ENCODE data around the gene ST3GAL3. TPM values are rescaled to one million over a fixed set of nuclear protein-coding genes. Genes with fewer than 3 reads are reported as not detected.

ST3GAL3 gene
- total RNA-seq, 1 experiment from 2014 or later = 8.6 TPM

DNA sequence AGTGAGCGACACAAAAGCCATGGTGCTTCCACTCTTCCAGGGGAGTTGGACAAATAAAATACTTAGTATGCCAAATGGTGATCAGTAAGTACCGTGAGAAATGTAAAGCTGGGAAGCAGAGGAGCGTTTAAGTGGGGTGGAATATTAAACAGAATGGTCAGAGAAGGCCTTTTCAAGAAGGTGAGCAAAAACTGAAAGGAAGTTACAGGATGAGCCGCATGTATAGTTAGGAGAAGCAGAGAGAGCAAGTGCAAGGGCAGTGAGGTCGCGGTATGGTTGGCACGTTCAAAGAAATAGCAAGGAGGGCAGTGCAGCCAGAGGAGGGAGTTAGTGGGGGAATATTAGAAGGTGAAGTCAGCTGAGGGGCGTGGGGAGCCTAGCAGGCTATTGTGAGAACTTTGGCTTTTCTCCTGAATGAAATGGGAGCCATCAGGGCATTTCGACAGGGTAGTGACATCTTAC is 266.7 kb downstream of the ST3GAL3 start:
- Mint-ChIP-seq H3K4me3 (peak overlapping the region; percentile 89), H3K27ac (peak overlapping the region; percentile 93), H3K27me3 (ENCODE audit: low read depth) (no peaks in the 10 kb centered on the region), H3K4me1 (peaks cover 46% of the 10 kb centered on the region), H3K9me3 (no peaks in the 10 kb centered on the region), H3K36me3 (peaks cover 36% of the 10 kb centered on the region)
- DNase-seq (ENCODE audit: low spot score) (no peak), ATAC-seq (peak; percentile 1)
- TF ChIP-seq TEAD1 (CRISPR knock-in tag; IDR thresholded peaks at IDR 0.05) (0 out of 2 replicates have a peak, but pooled peaks have one; percentile 6), AFF4 (CRISPR knock-in tag; IDR thresholded peaks at IDR 0.05; ENCODE audit: borderline replicate concordance) (no peak)
- ChIA-PET POLR2A (interaction anchor here (2.3 kb wide), 2 partner anchors 19 to 58 kb away, joined by 6 to 13 read pairs; partner anchors contain the start of genes CCDC24 and SLC6A9), CTCF (interaction anchor here (0.6 to 2.9 kb wide), 8 partner anchors 18 to 420 kb away, joined by 3 to 23 read pairs (median 4); partner anchors contain the start of genes ARTN and IPO13)

- ChIA-PET POLR2A (interaction anchor here (0.6 to 2.3 kb wide), 7 partner anchors 18 to 730 kb away, joined by 3 to 13 read pairs (median 4); partner anchors contain the start of genes CCDC24 and SLC6A9), CTCF (interaction anchor here (0.6 to 2.9 kb wide), 13 partner anchors 14 to 420 kb away, joined by 3 to 23 read pairs (median 3); partner anchors contain the start of genes ARTN and IPO13)
- Mint-ChIP-seq H3K4me3 (peak within 1 kb of the TSS; percentile 89), H3K27me3 (ENCODE audit: low read depth) (no peaks in the 10 kb centered on the region), H3K36me3 (peaks cover 36% of the 10 kb centered on the region), H3K27ac (peak within 1 kb of the TSS; percentile 93), H3K9me3 (no peaks in the 10 kb centered on the region), H3K4me1 (peaks cover 43% of the 10 kb centered on the region)
- DNase-seq (ENCODE audit: low spot score) (peak; percentile 96), ATAC-seq (peak; percentile 70)
- TF ChIP-seq, protein P1, sequence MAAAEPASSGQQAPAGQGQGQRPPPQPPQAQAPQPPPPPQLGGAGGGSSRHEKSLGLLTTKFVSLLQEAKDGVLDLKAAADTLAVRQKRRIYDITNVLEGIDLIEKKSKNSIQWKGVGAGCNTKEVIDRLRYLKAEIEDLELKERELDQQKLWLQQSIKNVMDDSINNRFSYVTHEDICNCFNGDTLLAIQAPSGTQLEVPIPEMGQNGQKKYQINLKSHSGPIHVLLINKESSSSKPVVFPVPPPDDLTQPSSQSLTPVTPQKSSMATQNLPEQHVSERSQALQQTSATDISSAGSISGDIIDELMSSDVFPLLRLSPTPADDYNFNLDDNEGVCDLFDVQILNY (CRISPR knock-in tag; IDR thresholded peaks at IDR 0.05) = peak; percentile 91; the same call in 1 of the 2 replicates
- TF ChIP-seq SP1 (CRISPR knock-in tag; conservative IDR thresholded peaks at IDR 0.05) (peak; percentile 85), ZNF416 (CRISPR knock-in tag; IDR thresholded peaks at IDR 0.05) (peak; percentile 64; the same call in 1 of the 2 replicates), PREB (CRISPR knock-in tag; IDR thresholded peaks at IDR 0.05; ENCODE audit: borderline replicate concordance) (no peak), NFE2L1 (CRISPR knock-in tag; IDR thresholded peaks at IDR 0.05) (peak; percentile 75; the same call in 1 of the 2 replicates), USF1 (CRISPR knock-in tag; IDR thresholded peaks at IDR 0.05) (peak; percentile 100), ESRRA (CRISPR knock-in tag; IDR thresholded peaks at IDR 0.05; ENCODE audit: borderline replicate concordance) (no peak; the same call in 1 of the 2 replicates), ZNF121 (CRISPR knock-in tag; IDR thresholded peaks at IDR 0.05) (no peak)
- TF ChIP-seq, protein P2, sequence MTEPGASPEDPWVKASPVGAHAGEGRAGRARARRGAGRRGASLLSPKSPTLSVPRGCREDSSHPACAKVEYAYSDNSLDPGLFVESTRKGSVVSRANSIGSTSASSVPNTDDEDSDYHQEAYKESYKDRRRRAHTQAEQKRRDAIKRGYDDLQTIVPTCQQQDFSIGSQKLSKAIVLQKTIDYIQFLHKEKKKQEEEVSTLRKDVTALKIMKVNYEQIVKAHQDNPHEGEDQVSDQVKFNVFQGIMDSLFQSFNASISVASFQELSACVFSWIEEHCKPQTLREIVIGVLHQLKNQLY (CRISPR knock-in tag; IDR thresholded peaks at IDR 0.05) = no peak
- TF ChIP-seq, protein P3, sequence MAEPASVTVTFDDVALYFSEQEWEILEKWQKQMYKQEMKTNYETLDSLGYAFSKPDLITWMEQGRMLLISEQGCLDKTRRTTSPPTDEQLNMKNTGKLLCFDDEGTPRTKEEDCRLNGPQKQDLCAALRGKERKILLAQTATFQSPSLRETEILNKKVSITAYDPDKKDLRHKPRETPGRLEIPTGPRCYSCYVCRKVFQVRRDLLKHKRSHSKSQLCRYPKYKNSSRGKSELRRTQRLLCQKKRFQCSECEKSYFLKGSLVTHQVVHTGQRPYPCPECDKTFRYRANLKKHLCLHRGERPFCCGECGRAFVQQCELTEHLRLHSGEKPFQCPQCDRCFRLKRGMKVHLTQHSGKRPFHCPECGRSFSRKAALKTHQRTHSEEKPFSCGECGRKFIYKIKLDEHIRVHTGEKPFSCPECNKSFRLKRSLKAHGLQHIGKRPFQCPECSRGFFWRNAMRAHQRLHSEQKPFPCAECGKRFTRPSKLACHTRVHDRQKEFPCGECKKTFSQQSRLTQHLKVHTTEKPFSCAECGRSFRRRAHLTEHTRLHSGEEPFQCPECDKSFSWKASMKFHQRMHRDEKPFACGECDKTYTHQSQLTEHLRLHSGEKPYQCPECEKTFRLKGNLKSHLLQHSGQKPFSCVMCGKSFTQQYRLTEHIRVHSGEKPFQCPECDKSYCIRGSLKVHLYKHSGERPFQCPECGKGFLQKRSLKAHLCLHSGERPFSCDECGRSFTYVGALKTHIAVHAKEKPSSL (CRISPR knock-in tag; conservative IDR thresholded peaks at IDR 0.05) = no peak
- TF ChIP-seq, protein P4, sequence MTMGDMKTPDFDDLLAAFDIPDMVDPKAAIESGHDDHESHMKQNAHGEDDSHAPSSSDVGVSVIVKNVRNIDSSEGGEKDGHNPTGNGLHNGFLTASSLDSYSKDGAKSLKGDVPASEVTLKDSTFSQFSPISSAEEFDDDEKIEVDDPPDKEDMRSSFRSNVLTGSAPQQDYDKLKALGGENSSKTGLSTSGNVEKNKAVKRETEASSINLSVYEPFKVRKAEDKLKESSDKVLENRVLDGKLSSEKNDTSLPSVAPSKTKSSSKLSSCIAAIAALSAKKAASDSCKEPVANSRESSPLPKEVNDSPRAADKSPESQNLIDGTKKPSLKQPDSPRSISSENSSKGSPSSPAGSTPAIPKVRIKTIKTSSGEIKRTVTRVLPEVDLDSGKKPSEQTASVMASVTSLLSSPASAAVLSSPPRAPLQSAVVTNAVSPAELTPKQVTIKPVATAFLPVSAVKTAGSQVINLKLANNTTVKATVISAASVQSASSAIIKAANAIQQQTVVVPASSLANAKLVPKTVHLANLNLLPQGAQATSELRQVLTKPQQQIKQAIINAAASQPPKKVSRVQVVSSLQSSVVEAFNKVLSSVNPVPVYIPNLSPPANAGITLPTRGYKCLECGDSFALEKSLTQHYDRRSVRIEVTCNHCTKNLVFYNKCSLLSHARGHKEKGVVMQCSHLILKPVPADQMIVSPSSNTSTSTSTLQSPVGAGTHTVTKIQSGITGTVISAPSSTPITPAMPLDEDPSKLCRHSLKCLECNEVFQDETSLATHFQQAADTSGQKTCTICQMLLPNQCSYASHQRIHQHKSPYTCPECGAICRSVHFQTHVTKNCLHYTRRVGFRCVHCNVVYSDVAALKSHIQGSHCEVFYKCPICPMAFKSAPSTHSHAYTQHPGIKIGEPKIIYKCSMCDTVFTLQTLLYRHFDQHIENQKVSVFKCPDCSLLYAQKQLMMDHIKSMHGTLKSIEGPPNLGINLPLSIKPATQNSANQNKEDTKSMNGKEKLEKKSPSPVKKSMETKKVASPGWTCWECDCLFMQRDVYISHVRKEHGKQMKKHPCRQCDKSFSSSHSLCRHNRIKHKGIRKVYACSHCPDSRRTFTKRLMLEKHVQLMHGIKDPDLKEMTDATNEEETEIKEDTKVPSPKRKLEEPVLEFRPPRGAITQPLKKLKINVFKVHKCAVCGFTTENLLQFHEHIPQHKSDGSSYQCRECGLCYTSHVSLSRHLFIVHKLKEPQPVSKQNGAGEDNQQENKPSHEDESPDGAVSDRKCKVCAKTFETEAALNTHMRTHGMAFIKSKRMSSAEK (CRISPR knock-in tag; IDR thresholded peaks at IDR 0.05; ENCODE audit: borderline replicate concordance) = no peak; the same call in 1 of the 2 replicates
- TF ChIP-seq, protein P5, sequence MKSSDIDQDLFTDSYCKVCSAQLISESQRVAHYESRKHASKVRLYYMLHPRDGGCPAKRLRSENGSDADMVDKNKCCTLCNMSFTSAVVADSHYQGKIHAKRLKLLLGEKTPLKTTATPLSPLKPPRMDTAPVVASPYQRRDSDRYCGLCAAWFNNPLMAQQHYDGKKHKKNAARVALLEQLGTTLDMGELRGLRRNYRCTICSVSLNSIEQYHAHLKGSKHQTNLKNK (CRISPR knock-in tag; IDR thresholded peaks at IDR 0.05) = peak; percentile 70; the same call in 1 of the 2 replicates
- TF ChIP-seq, protein P6, sequence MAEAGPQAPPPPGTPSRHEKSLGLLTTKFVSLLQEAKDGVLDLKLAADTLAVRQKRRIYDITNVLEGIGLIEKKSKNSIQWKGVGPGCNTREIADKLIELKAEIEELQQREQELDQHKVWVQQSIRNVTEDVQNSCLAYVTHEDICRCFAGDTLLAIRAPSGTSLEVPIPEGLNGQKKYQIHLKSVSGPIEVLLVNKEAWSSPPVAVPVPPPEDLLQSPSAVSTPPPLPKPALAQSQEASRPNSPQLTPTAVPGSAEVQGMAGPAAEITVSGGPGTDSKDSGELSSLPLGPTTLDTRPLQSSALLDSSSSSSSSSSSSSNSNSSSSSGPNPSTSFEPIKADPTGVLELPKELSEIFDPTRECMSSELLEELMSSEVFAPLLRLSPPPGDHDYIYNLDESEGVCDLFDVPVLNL (CRISPR knock-in tag; IDR thresholded peaks at IDR 0.05; ENCODE audit: borderline replicate concordance, low read depth) = peak; percentile 79
Observed at GRCh38 chr1:43974443-43975248, 267.3 kb downstream of the ST3GAL3 start, which contains the start of gene ATP6V0B. Gene ATP6V0B, plus strand, starts transcription at chr1:43974960. Its CDS starts 81 bp downstream, at chr1:43975041.

All from WTC11 (cell line).